ENCODE measurements around the gene NME9.

The NME9 gene

GRCh38 chr3:138282836-138283235, 46.8 kb downstream of the NME9 start:
- no peak for DNase-seq (ENCODE audit: low read depth in 3 of 3)

DNA sequence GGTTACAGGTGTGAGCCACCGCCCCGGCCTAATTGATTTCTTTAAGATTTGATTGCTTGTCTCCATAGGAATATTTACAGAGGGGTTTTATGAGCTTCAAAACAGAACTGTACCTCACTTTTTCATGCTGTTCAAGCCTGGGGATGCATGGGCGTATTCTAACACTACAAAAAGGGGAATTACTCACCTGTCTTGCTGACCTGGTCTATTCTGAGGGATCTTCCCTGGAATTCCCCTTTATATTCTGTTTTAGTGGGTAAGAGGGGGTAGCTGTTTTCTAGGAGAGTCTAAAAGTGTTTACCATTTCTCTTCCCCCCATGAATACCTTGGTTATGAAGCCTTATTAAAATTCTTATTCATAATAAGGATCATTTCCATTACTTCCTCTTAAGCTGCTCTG, 48.1 kb downstream of the NME9 start:
- no peak for DNase-seq (ENCODE audit: low read depth in 3 of 3)

GRCh38 chr3:138271189-138271794, 58.4 kb downstream of the NME9 start:
- DNase-seq (ENCODE audit: low read depth in 3 of 3) = no peak

- DNase-seq (ENCODE audit: low read depth in 3 of 3) = no peak
These were observed 59.4 kb downstream of the NME9 start for GRCh38 chr3:138270245-138270644.

DNA sequence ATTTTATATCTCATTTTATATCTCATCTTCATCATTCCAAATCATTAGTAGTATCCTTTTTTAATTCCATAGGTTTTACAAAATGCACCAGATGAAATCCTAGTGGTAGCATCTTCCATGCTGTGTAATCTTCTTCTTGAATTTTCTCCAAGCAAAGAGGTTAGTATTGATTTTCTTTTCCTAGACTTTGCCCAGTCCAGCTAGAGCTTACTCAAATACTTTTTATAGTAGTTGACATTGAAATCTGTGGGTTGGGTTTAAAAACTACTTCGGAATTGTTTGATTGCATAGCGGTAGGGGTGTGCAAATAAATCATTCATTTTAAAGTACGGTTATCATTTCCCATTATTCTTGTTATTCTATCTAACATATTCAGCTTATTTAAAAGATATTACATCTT, 62.6 kb downstream of the NME9 start:
- no peak for DNase-seq (ENCODE audit: low read depth in 3 of 3)

DNA sequence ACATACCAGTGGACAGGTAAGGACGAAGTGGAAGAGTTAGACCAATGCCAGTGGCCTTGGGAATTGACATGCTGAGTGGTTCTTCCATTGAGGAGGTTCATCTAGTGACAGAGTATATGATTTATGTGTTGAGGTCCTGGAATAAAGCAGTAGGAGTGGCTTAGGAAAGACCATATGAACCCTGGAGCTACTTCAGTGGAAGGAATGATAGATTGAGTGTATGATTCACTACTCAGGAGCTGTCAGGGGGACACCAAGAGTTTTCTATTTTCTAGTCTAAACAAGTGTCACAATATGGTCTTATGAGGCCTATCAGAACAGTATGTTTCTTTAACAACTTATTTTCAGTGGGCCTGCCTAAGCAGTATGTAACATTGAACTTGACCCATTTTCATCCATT, 63.9 kb downstream of the NME9 start:
- DNase-seq (ENCODE audit: low read depth in 3 of 3) = no peak

- DNase-seq (ENCODE audit: low read depth in 3 of 3) = no peak
These were observed 66.5 kb downstream of the NME9 start for GRCh38 chr3:138263104-138263503.

DNA sequence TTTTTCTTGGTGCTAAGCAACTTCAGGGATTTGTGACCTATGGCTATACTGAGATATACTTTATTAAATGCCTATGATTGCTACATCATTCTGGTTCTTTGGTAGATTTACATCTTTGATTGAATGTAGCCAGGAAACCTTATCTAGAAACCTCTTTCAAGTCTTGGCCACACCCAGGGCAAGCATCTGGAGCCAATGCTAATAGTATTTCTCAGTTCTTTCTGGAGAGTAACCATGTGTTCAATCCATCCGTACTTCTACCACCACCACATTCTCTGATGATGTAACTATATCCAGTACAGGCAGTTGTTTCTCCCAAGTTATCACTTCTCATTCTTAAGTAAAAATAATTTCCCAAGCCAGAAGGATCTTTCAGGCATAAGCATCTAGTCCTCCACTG, 69.0 kb downstream of the NME9 start:
- no peak for DNase-seq (ENCODE audit: low read depth in 3 of 3)

DNA sequence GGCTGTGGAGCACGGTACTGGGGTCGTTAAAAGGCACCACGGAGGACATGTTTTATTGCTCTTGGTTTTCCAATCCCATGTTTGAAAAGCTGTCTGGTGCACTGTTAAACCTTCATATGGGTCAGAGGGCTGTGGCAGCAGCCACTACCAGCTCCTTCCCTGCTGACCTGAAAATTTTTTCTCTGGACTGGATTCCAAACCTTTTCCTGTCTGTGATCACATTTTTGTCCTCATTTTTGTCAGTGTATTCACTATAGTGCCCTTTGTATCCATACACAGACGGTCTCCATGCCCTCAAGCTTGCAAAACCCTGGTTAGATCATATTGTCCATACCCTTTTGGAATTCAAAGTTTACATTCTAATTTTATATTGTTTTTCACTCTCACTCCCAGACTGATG, 70.5 kb downstream of the NME9 start:
- DNase-seq (ENCODE audit: low read depth in 3 of 3) = no peak

- no peak for DNase-seq (ENCODE audit: low read depth in 3 of 3)
These were observed 71.7 kb downstream of the NME9 start for GRCh38 chr3:138257986-138258385.

- DNase-seq (ENCODE audit: low read depth in 3 of 3) = no peak
These were observed 73.6 kb downstream of the NME9 start for GRCh38 chr3:138256022-138256421.

- no peak for DNase-seq (ENCODE audit: low read depth in 3 of 3)
These were observed 75.4 kb downstream of the NME9 start for GRCh38 chr3:138254216-138254615.

DNA sequence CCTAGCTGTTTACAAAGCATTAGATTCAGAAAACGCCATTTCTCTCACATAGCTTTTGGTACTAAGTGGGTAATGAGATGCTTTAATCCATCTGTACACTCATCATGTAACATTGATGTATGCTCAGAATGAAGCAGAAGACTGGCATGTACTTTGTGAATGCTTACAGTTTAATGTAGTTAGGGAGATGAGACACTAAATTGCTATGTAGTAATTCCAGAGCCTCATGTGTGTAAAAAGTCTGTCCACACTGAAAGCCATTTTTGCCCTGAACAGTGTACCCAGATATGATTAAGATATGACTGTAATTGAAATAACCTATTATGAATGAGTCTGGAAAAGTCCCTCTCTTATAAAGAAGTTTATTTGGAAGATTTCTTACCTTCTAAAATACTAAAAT, 76.0 kb downstream of the NME9 start:
- no peak for DNase-seq (ENCODE audit: low read depth in 3 of 3)
